Activated CD4-positive, alpha-beta T cell treated with anti-CD3 and anti-CD28 coated beads, Interleukin-2, amount 10 ng/mL, durations not matched to agents 7 days and 5 days (primary cell): ENCODE measurements around the gene SIPA1L3. TPM values are rescaled to one million over a fixed set of nuclear protein-coding genes. Genes with fewer than 3 reads are reported as not detected.
A peak's percentile ranks its signal among the peaks of the same experiment; 100 is the strongest.

ENCODE experiments used
- CTCF ChIA-PET: fragments of 350-600 bp; sonication (Branson Sonifier 250); formaldehyde crosslinking; loops from one replicate; lab custom pipeline; 2021; ENCODE audit warnings: antibody characterized with exemption; lab: Charles Lee
- POLR2A ChIA-PET: fragments of 350-600 bp; sonication (Branson Sonifier 250); formaldehyde crosslinking; loops from one replicate; lab custom pipeline; 2021; ENCODE audit warnings: antibody characterized with exemption; lab: Charles Lee
- DNase-seq: peaks from one replicate; pipeline ENCODE4 v3.0.0-alpha.2; 2020
- H3K27ac Mint-ChIP-seq: one replicate; pipeline ENCODE4 v1.8.0; 2021; ENCODE audit warnings: mild to moderate bottlenecking, moderate library complexity, mixed read lengths
- H3K27me3 Mint-ChIP-seq: one replicate; pipeline ENCODE4 v1.8.0; 2021; ENCODE audit warnings: mixed read lengths
- H3K36me3 Mint-ChIP-seq: one replicate; pipeline ENCODE4 v1.8.0; 2021; ENCODE audit warnings: low read depth, mixed read lengths
- H3K4me1 Mint-ChIP-seq: one replicate; pipeline ENCODE4 v1.8.0; 2021; ENCODE audit warnings: mixed read lengths
- H3K4me3 Mint-ChIP-seq: one replicate; pipeline ENCODE4 v1.8.0; 2021; ENCODE audit warnings: mild to moderate bottlenecking, moderate library complexity, mixed read lengths
- H3K9me3 Mint-ChIP-seq: one replicate; pipeline ENCODE4 v1.8.0; 2021; ENCODE audit warnings: mixed read lengths
- total RNA-seq, 2 experiments: library from RNA; stranded (reverse); gene quantifications; one replicate each; pipeline ENCODE4 v1.2.3, GENCODE V29; 2021

Gene SIPA1L3
- total RNA-seq, 2 experiments from 2014 or later: 17.1 to 25.0 TPM

DNA sequence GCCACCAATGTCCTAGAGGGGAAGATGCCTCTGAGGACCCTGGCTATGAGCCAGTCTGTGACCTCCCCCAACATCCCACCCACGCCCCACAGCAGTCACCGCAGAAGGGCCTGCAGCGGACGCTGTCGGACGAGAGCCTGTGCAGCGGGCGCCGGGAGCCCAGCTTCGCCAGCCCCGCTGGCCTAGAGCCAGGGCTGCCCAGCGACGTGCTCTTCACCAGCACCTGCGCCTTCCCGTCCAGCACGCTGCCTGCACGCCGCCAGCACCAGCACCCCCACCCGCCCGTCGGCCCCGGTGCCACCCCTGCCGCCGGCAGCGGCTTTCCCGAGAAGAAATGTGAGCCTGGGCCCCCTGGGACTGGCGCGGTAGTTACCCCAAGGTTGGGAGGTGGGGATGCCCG is 286.4 kb downstream of the SIPA1L3 start:
- Mint-ChIP-seq H3K4me1 (peaks cover 6% of the 10 kb centered on the region), H3K9me3 (peaks cover 4% of the 10 kb centered on the region), H3K27me3 (no peaks in the 10 kb centered on the region), H3K27ac (no peak overlapping the region), H3K4me3 (no peak overlapping the region), H3K36me3 (peaks cover 3% of the 10 kb centered on the region)
- CTCF ChIA-PET: no interaction called here
- DNase-seq: no peak
- POLR2A ChIA-PET: no interaction called here

DNA sequence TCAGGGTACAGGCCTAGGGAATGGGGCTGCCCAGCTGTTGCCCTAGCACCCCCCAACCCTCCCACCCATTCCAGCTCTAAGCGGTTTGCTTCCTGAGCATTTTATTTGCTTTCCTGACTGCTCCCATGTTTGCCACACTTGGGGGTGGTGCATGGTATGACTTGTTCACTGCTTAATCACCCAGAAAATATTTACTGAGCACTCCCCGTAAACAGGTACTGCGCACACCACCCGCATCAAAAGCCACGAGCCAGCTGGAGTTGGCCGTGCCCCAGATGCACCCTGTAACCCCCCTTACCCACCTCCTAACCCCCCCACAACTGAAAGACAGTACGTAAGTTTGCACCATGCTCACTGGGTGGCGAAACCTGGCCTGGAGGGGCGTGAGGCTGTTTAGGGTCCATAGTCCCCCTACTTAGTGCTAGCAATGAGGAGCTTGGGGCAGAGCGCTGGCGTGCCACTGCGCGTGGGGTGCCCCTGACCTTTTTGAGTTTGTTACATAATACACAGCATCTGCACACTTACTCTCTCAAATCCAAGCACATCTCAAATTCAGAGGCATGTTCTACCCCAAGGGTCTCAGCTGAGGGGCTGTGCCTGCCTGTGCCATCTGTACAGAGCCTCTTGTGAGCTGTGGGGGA is 287.2 kb downstream of the SIPA1L3 start:
- no peak overlapping the region for H3K27ac Mint-ChIP-seq
- POLR2A ChIA-PET: no interaction called here
- H3K4me3 Mint-ChIP-seq: no peak overlapping the region
- CTCF ChIA-PET: interaction anchor here (0.8 kb wide), 1 partner anchor 277 kb away, joined by 3 read pairs; no protein-coding TSS in a partner anchor
- DNase-seq: no peak
- H3K27me3 Mint-ChIP-seq: no peaks in the 10 kb centered on the region
- H3K36me3 Mint-ChIP-seq: peaks cover 3% of the 10 kb centered on the region
- peaks cover 4% of the 10 kb centered on the region for H3K9me3 Mint-ChIP-seq
- peaks cover 2% of the 10 kb centered on the region for H3K4me1 Mint-ChIP-seq

DNA sequence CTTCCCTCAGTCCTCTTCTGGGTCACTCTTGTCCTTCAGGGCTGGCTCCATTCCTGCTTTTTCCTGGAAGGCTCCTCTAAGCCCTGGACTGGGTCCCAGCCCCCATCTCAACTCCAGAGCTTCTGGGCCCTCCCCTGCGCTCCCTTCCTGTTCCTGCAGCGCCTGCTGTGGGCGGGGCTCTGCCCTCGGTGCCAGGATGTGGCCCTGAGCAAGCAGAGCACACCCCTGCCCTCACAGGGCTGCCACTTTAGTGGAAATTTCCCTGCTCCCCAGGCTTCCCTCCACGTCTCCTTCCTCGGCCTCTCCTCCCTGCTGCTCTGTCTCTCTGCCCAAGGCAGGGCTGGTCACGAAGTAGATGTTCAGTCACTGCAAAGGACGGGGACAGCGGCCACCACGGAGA is 288.2 kb downstream of the SIPA1L3 start:
- Mint-ChIP-seq H3K27ac (no peak overlapping the region), H3K4me3 (no peak overlapping the region), H3K27me3 (no peaks in the 10 kb centered on the region), H3K9me3 (peaks cover 4% of the 10 kb centered on the region), H3K4me1 (no peaks in the 10 kb centered on the region), H3K36me3 (peaks cover 3% of the 10 kb centered on the region)
- CTCF ChIA-PET: interaction anchor here (0.8 kb wide), 1 partner anchor 278 kb away, joined by 3 read pairs; no protein-coding TSS in a partner anchor
- POLR2A ChIA-PET: no interaction called here
- no peak for DNase-seq

DNA sequence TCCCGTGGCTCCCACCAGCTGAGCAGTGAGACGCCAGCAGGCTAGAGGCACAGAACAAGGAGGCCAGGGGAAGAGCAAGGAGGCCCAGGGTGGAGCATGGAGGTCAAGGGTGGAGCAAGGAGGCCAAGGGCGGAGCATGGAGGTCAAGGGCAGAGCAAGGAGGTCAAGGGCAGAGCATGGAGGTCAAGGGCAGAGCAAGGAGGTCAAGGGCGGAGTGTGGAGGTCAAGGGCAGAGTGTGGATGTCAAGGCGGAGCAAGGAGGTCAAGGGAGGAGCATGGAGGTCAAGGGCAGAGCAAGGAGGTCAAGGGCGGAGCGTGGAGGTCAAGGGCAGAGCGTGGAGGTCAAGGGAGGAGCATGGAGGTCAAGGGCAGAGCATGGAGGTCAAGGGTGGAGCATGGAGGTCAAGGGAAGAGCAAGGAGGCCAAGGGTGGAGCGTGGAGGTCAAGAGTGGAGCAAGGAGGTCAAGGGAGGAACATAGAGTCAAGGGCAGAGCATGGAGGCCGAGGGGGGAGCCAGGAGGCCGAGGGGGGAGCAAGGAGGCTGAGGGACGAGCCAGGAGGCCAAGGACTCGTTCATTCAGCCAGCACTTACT is 289.3 kb downstream of the SIPA1L3 start:
- no peak for DNase-seq
- H3K4me3 Mint-ChIP-seq: no peak overlapping the region
- no peak overlapping the region for H3K27ac Mint-ChIP-seq
- H3K36me3 Mint-ChIP-seq: peaks cover 3% of the 10 kb centered on the region
- ChIA-PET CTCF (no interaction called here), POLR2A (no interaction called here)
- no peaks in the 10 kb centered on the region for H3K4me1 Mint-ChIP-seq
- H3K9me3 Mint-ChIP-seq: peaks cover 4% of the 10 kb centered on the region
- H3K27me3 Mint-ChIP-seq: no peaks in the 10 kb centered on the region

DNA sequence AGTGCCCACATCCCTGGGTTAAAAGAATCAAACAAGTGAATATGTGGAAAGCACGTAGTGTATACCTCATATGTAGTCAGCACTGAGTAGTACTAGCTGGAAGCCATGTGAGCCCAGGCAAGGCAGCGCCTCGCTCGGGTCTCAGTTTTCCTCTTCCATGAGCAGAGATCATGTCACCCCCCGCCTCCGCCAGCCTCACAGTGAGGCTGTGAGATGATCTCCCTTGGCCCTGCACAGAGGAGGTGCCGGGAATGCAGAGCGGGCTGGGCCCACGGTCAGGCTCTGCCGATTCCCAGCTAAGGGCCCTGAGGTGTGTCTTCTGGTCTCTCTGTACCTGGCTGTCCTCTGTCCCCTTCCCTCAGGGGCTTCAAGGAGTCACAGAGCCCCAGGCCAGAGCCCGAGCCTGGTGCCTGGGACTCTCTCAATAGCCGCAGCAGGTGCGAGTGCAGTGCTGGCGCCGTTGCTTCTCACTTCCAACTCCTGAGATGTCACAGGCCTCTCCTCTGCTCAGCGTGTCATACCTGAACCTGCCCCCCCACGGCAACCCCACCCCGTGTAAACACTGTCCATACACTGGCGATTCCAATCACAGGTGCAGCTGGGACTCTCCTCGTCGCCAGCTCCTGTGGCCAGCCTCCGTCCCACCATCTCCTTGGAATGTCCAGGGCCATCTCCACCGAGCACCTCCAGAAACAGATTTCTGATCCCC is 290.1 kb downstream of the SIPA1L3 start:
- H3K36me3 Mint-ChIP-seq: peaks cover 3% of the 10 kb centered on the region
- H3K4me3 Mint-ChIP-seq: no peak overlapping the region
- no peak for DNase-seq
- no peak overlapping the region for H3K27ac Mint-ChIP-seq
- CTCF ChIA-PET: no interaction called here
- peaks cover 4% of the 10 kb centered on the region for H3K9me3 Mint-ChIP-seq
- no peaks in the 10 kb centered on the region for H3K27me3 Mint-ChIP-seq
- POLR2A ChIA-PET: no interaction called here
- H3K4me1 Mint-ChIP-seq: no peaks in the 10 kb centered on the region

DNA sequence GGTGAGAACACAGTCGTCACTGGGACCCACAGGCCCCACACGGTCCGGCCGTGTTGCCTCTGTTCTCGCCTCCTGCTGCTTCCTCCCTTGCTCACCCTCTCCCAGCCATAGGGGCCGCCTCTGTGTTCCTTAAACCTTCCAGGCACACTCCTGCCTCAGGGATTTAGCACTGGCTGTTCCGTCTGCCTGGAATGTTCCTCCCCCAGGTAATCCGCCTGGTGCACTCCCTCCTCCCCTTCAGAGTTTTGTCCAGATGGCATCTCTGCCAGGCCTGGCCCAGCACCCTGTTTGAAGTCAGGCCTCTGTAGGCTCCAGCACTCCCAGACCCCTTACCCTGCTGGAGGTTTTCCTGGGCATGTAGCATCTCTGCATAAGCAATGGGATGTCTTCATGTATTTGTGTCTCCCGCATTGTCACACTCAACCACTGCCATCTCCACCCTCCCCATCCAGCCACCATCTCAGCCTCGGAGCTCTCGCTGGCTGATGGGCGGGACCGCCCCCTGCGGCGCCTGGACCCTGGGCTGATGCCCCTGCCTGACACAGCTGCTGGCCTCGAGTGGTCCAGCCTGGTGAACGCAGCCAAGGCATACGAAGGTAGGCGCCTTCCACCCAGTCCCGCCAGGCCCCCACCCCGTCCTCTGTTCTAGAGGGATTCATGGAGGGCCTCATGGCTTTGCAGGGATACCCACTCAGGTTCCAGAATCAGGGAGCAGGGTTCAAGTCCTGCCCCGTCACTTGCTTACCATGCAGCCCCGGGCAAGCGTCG is 291.1 kb downstream of the SIPA1L3 start:
- H3K4me1 Mint-ChIP-seq: no peaks in the 10 kb centered on the region
- peaks cover 3% of the 10 kb centered on the region for H3K36me3 Mint-ChIP-seq
- ChIA-PET POLR2A (no interaction called here), CTCF (no interaction called here)
- peaks cover 4% of the 10 kb centered on the region for H3K9me3 Mint-ChIP-seq
- H3K27ac Mint-ChIP-seq: no peak overlapping the region
- no peak for DNase-seq
- no peaks in the 10 kb centered on the region for H3K27me3 Mint-ChIP-seq
- no peak overlapping the region for H3K4me3 Mint-ChIP-seq

DNA sequence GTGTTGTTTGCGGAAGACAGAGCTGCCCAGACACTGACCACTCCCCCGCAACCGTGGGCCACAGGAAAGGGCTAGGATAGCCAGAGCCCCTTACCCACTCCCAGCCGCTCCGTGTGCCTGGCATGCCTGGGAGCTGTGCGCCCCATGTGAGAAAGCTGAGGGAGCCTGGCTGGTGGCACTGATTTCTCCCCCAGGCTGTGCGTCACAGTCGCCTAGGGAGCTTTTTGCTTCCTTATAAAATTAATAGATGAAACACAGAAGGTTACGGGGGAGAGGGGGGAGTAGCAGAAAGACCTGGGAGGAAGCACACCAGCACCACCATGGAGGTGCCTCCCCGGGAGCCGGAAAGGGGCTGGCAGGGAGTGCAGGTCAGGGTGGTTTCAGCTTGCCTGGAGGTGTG is 292.3 kb downstream of the SIPA1L3 start:
- H3K36me3 Mint-ChIP-seq: peaks cover 3% of the 10 kb centered on the region
- CTCF ChIA-PET: no interaction called here

DNA sequence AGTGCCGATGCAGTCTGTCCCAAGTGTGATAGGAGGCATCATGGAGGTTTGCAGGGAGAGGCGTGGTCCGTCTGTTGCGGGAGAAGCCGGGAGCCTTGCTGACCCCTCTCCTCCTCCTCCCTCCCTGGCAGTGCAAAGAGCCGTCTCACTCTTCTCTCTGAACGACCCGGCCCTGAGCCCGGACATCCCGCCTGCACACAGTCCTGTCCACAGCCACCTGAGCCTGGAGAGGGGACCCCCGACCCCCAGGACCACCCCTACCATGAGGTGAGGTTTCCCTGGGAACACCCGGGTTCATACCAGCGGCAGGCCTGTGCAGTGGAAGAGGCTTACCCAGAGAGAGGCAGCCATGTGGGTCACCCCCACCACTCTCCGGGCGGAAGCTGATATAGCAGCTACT is 294.7 kb downstream of the SIPA1L3 start:
- Mint-ChIP-seq H3K36me3 (no peaks in the 10 kb centered on the region), H3K9me3 (no peaks in the 10 kb centered on the region), H3K27me3 (no peaks in the 10 kb centered on the region), H3K27ac (no peak overlapping the region), H3K4me3 (no peak overlapping the region), H3K4me1 (no peaks in the 10 kb centered on the region)
- ChIA-PET CTCF (no interaction called here), POLR2A (no interaction called here)
- no peak for DNase-seq

More for the DNA sequence above, 292.3 kb downstream of the SIPA1L3 start:
- DNase-seq: no peak
- Mint-ChIP-seq H3K27ac (peak overlapping the region; percentile 13), H3K4me1 (no peaks in the 10 kb centered on the region), H3K9me3 (peaks cover 4% of the 10 kb centered on the region), H3K4me3 (no peak overlapping the region), H3K27me3 (no peaks in the 10 kb centered on the region)
- POLR2A ChIA-PET: no interaction called here

DNA sequence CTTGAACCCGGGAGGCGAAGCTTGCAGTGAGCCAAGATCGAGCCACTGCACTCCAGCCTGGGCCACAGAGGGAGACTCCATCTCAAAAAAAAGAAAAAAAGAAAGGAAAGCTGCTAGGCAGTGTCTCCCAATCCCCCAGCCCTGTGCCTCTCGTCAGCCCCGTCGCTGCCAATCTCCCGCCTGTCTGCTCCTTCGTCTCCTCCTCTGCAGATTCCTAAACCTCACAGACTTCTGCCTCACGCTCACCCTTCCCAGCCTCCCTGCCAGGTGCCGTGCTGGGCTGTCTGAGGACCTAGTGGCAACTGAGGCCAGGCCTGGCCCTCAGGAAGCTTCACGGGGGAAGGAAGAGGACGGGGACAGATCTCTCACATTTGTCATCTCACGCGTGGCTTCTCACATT is 295.5 kb downstream of the SIPA1L3 start:
- no peak overlapping the region for H3K4me3 Mint-ChIP-seq
- no peak for DNase-seq
- POLR2A ChIA-PET: no interaction called here
- no peaks in the 10 kb centered on the region for H3K4me1 Mint-ChIP-seq
- H3K36me3 Mint-ChIP-seq: no peaks in the 10 kb centered on the region
- no peaks in the 10 kb centered on the region for H3K27me3 Mint-ChIP-seq
- CTCF ChIA-PET: no interaction called here
- H3K27ac Mint-ChIP-seq: no peak overlapping the region
- no peaks in the 10 kb centered on the region for H3K9me3 Mint-ChIP-seq

DNA sequence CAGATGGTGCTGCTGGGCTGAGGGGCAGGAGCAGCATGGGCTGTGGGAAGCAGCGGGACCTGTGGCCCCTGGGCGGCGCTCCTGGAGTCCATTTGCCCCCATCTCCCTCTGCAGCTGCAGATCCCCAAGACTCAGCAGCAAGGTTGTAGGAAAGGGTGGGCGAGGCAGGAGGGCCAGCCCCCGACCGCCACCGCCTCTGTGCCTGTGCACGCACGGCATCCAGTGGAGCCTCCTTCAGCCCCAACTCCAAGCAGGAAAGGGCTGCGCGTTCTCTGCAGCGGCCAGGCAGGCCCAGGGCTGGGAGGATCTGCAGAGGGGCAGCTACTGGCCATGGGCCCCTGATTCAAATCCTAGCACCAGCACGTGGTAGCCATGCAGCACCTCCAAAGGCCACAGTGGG is 296.2 kb downstream of the SIPA1L3 start:
- peaks cover under 1% of the 10 kb centered on the region for H3K27me3 Mint-ChIP-seq
- no peaks in the 10 kb centered on the region for H3K4me1 Mint-ChIP-seq
- no peaks in the 10 kb centered on the region for H3K36me3 Mint-ChIP-seq
- H3K27ac Mint-ChIP-seq: no peak overlapping the region
- H3K4me3 Mint-ChIP-seq: no peak overlapping the region
- POLR2A ChIA-PET: no interaction called here
- CTCF ChIA-PET: no interaction called here
- no peak for DNase-seq
- no peaks in the 10 kb centered on the region for H3K9me3 Mint-ChIP-seq

DNA sequence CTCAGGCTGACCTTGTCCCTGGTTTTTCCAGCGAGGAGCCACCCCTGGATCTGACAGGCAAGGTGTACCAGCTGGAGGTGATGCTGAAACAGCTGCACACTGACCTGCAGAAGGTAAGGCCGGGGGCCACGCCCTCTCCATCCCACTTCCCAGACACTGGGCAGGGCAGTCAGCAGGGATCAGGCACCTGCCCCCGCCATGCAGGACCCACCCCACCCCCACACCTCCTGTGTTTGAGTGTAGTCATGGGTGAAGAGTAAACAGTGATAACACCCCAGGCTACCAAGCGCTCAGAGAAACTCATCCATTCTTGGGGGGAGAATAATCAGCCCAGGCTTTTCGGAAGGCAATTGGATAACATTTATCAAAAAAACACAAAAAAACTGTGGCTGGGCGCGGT is 297.1 kb downstream of the SIPA1L3 start:
- no peak overlapping the region for H3K27ac Mint-ChIP-seq
- CTCF ChIA-PET: no interaction called here

DNA sequence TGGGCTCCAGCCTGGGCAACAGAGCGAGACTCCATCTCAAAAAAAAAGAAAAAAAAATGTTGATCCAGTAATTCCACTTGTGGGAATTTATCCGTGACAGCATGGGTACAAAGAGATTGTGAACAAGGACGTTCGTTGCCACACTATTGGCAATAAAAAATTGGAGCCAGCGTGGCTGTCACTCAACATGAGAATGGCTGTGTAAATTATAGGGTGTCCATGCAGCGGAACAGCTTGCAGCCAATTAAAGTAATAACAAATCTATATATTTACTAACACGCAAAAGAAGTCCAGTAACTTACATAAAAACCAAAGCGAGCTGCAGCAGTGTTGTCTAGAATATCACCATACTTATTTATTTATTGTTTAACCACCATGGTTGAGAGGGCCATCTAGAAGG is 297.7 kb downstream of the SIPA1L3 start:
- Mint-ChIP-seq H3K4me3 (no peak overlapping the region), H3K36me3 (no peaks in the 10 kb centered on the region), H3K9me3 (no peaks in the 10 kb centered on the region), H3K27me3 (peaks cover 15% of the 10 kb centered on the region), H3K4me1 (peaks cover under 1% of the 10 kb centered on the region), H3K27ac (no peak overlapping the region)
- DNase-seq: no peak
- ChIA-PET CTCF (no interaction called here), POLR2A (no interaction called here)

More for the DNA sequence above, 297.1 kb downstream of the SIPA1L3 start:
- peaks cover 8% of the 10 kb centered on the region for H3K27me3 Mint-ChIP-seq
- H3K4me1 Mint-ChIP-seq: no peaks in the 10 kb centered on the region
- H3K4me3 Mint-ChIP-seq: no peak overlapping the region
- no peak for DNase-seq
- H3K36me3 Mint-ChIP-seq: no peaks in the 10 kb centered on the region
- POLR2A ChIA-PET: no interaction called here
- H3K9me3 Mint-ChIP-seq: no peaks in the 10 kb centered on the region
